A549 (cell line): ENCODE data around the gene SHQ1. TPM values are rescaled to one million over a fixed set of nuclear protein-coding genes. Genes with fewer than 3 reads are reported as not detected.
A peak's percentile ranks its signal among the peaks of the same experiment; 100 is the strongest.

Source experiments
- ATAC-seq, 2 experiments: fragments of 200-7000 bp in 1 of 2; fragments of >200 bp in 1 of 2; cut with Nextera tagmentation in 1 of 2; cut with Tn5 transposase in 1 of 2; 3 replicates each; pipeline versions ENCODE4 v1.8.0 to v1.9.1; 2018 to 2020; ENCODE audit warnings: mild to moderate bottlenecking in 1 of 2, moderate library complexity in 1 of 2
- CTCF ChIA-PET: fragments of 300-600 bp; sonication (Branson Sonifier 250); formaldehyde crosslinking; extraction: SDS; loops from one replicate; lab custom pipeline; 2021; ENCODE audit warnings: antibody characterized with exemption, inconsistent platforms; lab: Yijun Ruan, JAX
- POLR2A ChIA-PET: fragments of 350-600 bp; formaldehyde crosslinking; extraction: SDS; loops from one replicate; lab custom pipeline; 2021; ENCODE audit warnings: antibody characterized with exemption, inconsistent platforms; lab: Yijun Ruan, JAX
- DNase-seq, 2 experiments: peaks; one replicate each; pipeline versions ENCODE4 v3.0.0 to v3.0.0-alpha.2; 2011 to 2016; ENCODE audit warnings: low read depth in 1 of 2, low spot score in 1 of 2
- FAIRE-seq: peaks from 2 replicates; lab custom pipeline; 2011; peaks lifted over from hg19 to GRCh38; lab: Jason Lieb, UNC
- H3K27ac ChIP-seq, 2 experiments: fragments of >200 bp; sonication (Bioruptor Twin); formaldehyde crosslinking; 3 replicates each; pipeline ENCODE4 v1.5.1; 2016 to 2017
- H3K4me1 ChIP-seq: fragments of >200 bp; sonication (Bioruptor Twin); formaldehyde crosslinking; 3 replicates; pipeline ENCODE4 v1.6.1; 2016
- H3K4me2 ChIP-seq: fragments of >200 bp; sonication (Bioruptor Twin); formaldehyde crosslinking; 3 replicates; pipeline ENCODE4 v1.6.1; 2016
- H3K4me3 ChIP-seq: fragments of >200 bp; sonication (Bioruptor Twin); formaldehyde crosslinking; 3 replicates; pipeline ENCODE4 v1.5.1; 2016
- H3K9me3 ChIP-seq: fragments of >200 bp; sonication (Bioruptor Twin); formaldehyde crosslinking; 3 replicates; pipeline ENCODE4 v1.6.1; 2016
- BHLHE40 ChIP-seq: IDR thresholded peaks from 2 replicates; pipeline ENCODE4 v1.6.1; 2012; ENCODE audit warnings: low read depth, low read length, inconsistent platforms
- CEBPB ChIP-seq, 2 experiments: fragments of >200 bp in 1 of 2; sonication (Bioruptor Twin) in 1 of 2; formaldehyde crosslinking in 1 of 2; IDR thresholded peaks; 2 replicates each; pipeline ENCODE4 v1.6.1; 2012 to 2016
- EHF ChIP-seq: fragments of 250-450 bp; sonication (Bioruptor Pico); IDR thresholded peaks from 2 replicates; pipeline ENCODE4 v1.5.0; 2020; ENCODE audit warnings: mild to moderate bottlenecking
- ESRRA ChIP-seq: fragments of 150-350 bp; IDR thresholded peaks from 2 replicates; pipeline ENCODE4 v1.6.1; 2014; ENCODE audit warnings: mild to moderate bottlenecking, low read length, borderline replicate concordance
- FOSL2 ChIP-seq, 2 experiments: fragments of 450-650 bp in 1 of 2; fragments of >200 bp in 1 of 2; sonication (Bioruptor Twin) in 1 of 2; formaldehyde crosslinking; IDR thresholded peaks; 2 replicates each; pipeline versions ENCODE4 v1.5.0 to v1.6.1; 2016 to 2020; ENCODE audit warnings: mild to moderate bottlenecking in 1 of 2, moderate library complexity in 1 of 2
- FOXS1 ChIP-seq: fragments of 250-450 bp; sonication (Bioruptor Pico); IDR thresholded peaks from 2 replicates; pipeline ENCODE4 v1.5.0; 2020; ENCODE audit warnings: mild to moderate bottlenecking, moderate library complexity
- GATA3 ChIP-seq: IDR thresholded peaks from 2 replicates; pipeline ENCODE4 v1.6.1; 2012; ENCODE audit warnings: borderline replicate concordance
- HDAC2 ChIP-seq: fragments of 200-600 bp; sonication (generic); IDR thresholded peaks from 2 replicates; pipeline ENCODE4 v1.6.1; 2016
- HOXA7 ChIP-seq: fragments of 250-450 bp; sonication (Bioruptor Pico); IDR thresholded peaks from 2 replicates; pipeline ENCODE4 v1.5.0; 2020; ENCODE audit warnings: mild to moderate bottlenecking, moderate library complexity
- JUNB ChIP-seq: fragments of >200 bp; sonication (Bioruptor Twin); formaldehyde crosslinking; IDR thresholded peaks from 2 replicates; pipeline ENCODE4 v1.6.1; 2016
- MAFK ChIP-seq: fragments of 450-650 bp; IDR thresholded peaks from 2 replicates; pipeline ENCODE4 v1.6.1; 2014; ENCODE audit not compliant: partially characterized antibody
- MYC ChIP-seq: IDR thresholded peaks from 2 replicates; pipeline ENCODE4 v1.6.1; 2012; ENCODE audit warnings: mild to moderate bottlenecking, inconsistent platforms, low read length, improper control_type of control experiment, borderline replicate concordance
- NR3C1 ChIP-seq: fragments of >200 bp; sonication (Bioruptor Twin); formaldehyde crosslinking; IDR thresholded peaks from 3 replicates; pipeline ENCODE4 v1.6.1; 2017
- PHF8 ChIP-seq: fragments of 200-600 bp; sonication (generic); IDR thresholded peaks from 2 replicates; pipeline ENCODE4 v1.6.1; 2016; ENCODE audit warnings: low read depth, mild to moderate bottlenecking, antibody characterized with exemption, moderate library complexity, borderline replicate concordance
- POLR2A ChIP-seq: IDR thresholded peaks from 2 replicates; pipeline ENCODE4 v1.6.1; 2012; ENCODE audit warnings: mild to moderate bottlenecking, low read length
- POLR2AphosphoS2 ChIP-seq: conservative IDR thresholded peaks from 2 replicates; pipeline ENCODE4 v1.6.1; 2012; ENCODE audit warnings: low read length, improper control_type of control experiment, inconsistent platforms
- RARB ChIP-seq: fragments of 250-450 bp; sonication (Bioruptor Pico); IDR thresholded peaks from 2 replicates; pipeline ENCODE4 v1.8.0; 2021; ENCODE audit warnings: mild to moderate bottlenecking, moderate library complexity
- RCOR1 ChIP-seq: fragments of 150-350 bp; IDR thresholded peaks from 2 replicates; pipeline ENCODE4 v1.6.1; 2014; ENCODE audit warnings: antibody characterized with exemption, low read length, low read depth
- RNF2 ChIP-seq: fragments of 200-600 bp; sonication (generic); IDR thresholded peaks from 2 replicates; pipeline ENCODE4 v1.6.1; 2016; ENCODE audit warnings: low read depth, mild to moderate bottlenecking, antibody characterized with exemption, moderate library complexity, borderline replicate concordance
- SMC3 ChIP-seq: fragments of >200 bp; sonication (Bioruptor Twin); formaldehyde crosslinking; IDR thresholded peaks from 3 replicates; pipeline ENCODE4 v1.6.1; 2018; ENCODE audit warnings: inconsistent platforms
- SREBF2 ChIP-seq: fragments of 450-650 bp; IDR thresholded peaks from 2 replicates; pipeline ENCODE4 v1.6.1; 2014; ENCODE audit warnings: mild to moderate bottlenecking, moderate library complexity
- TFCP2L1 ChIP-seq: fragments of 250-450 bp; sonication (Bioruptor Pico); IDR thresholded peaks from 2 replicates; pipeline ENCODE4 v1.5.0; 2021; ENCODE audit warnings: mild to moderate bottlenecking
- ZC3H11A ChIP-seq: fragments of 450-650 bp; IDR thresholded peaks from 2 replicates; pipeline ENCODE4 v1.6.1; 2014; ENCODE audit warnings: antibody characterized with exemption, mild to moderate bottlenecking
- ZSCAN20 ChIP-seq: fragments of 250-450 bp; sonication (Bioruptor Pico); IDR thresholded peaks from 2 replicates; pipeline ENCODE4 v1.8.0; 2022; ENCODE audit warnings: mild to moderate bottlenecking, moderate library complexity
- WGBS: methylation state at CpG from one replicate; pipeline ENCODE4 v1.1.6; 2017; ENCODE audit errors: missing lambda C conversion rate; 5-methylcytosine and 5-hydroxymethylcytosine counted together
- polyA plus RNA-seq, 4 experiments: library from polyadenylated mRNA; depleted of rRNA in 3 of 4; stranded (reverse); fragments of >200 nt; fragmentation: RNase III in 1 of 4; extraction: RNeasy Plus Mini Kit Qiagen cat#74134 plus additional on column Dnase treatment in 1 of 4; gene quantifications; 2 replicates in 3 of 4; 3 replicates in 1 of 4; pipeline ENCODE4 v1.2.3, GENCODE V29; 2011 to 2017
- TF ChIP-seq, protein P1 (sequence below): fragments of 200-600 bp; sonication (generic); IDR thresholded peaks from 2 replicates; pipeline ENCODE4 v1.6.1; 2016; ENCODE audit warnings: antibody characterized with exemption, mild to moderate bottlenecking, moderate library complexity
- TF ChIP-seq, protein P2 (sequence below): fragments of >200 bp; sonication (Bioruptor Twin); formaldehyde crosslinking; IDR thresholded peaks from 2 replicates; pipeline ENCODE4 v1.6.1; 2016

SHQ1 gene
- polyA plus RNA-seq, 2 of the 4 experiments (the other 2 are of a cell fraction): 18.0 to 22.2 TPM

DNA sequence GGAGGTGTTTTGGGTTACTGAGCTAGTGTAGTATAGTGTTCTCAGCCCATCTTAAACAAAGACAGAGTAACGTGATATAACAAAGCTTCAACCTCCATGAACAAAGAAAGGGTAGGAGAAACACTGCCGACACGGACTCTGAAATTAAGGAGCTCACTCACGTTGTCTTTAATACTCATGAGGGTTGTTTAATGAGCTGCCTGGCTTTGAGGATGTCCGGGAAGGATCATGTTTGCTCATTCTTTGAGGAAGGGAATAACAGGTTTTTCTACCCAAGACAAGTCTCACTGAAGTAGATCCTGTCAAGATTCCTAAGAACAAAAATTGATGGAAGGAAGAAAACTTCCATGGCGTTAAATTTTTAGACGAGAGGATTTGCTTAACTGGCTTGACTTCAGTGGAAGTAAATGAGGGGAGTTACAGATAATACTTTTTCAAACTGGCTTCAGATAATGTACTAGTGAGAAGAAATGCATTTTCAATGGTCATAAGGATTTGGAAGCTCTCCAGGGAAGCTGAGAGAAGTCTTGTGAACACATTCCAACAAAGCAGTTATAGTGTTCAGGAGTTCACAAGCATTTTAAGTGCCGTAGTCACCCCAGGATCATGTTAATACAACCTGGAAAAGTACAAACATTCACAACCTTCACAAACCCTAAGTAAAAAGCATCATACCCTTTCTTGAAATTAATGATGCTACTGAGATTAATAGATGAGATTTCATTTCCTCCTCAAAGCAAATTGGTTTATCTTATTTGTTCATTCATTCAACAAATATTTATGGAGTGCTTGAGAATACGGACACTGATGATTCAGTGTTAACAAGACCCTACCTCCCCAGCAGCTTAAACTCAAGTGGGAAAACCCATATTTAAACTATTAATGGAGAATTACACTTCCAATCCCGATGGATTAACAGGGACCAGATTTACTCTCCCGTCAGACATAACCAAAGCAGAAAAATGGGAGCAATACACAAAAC lies 101.5 kb downstream of the SHQ1 start:
- H3K4me2 ChIP-seq: no peak overlapping the region
- no peak overlapping the region for H3K27ac ChIP-seq
- peaks cover 3% of the 10 kb centered on the region; the same call in 1 of the 3 replicates for H3K4me1 ChIP-seq
- H3K9me3 ChIP-seq: no peaks in the 10 kb centered on the region
- FAIRE-seq (peak; percentile 7), DNase-seq (no peak), ATAC-seq (no peak)
- CTCF ChIA-PET: no interaction called here
- POLR2A ChIA-PET: no interaction called here
- H3K4me3 ChIP-seq: no peak overlapping the region
- 73% methylated on average over 11 of the region's 11 CpGs for WGBS
- no peak for TF ChIP-seq MYC
- TF ChIP-seq EHF: no peak
- no peak for TF ChIP-seq FOXS1
- TF ChIP-seq TFCP2L1 (CRISPR knock-in tag): no peak

DNA sequence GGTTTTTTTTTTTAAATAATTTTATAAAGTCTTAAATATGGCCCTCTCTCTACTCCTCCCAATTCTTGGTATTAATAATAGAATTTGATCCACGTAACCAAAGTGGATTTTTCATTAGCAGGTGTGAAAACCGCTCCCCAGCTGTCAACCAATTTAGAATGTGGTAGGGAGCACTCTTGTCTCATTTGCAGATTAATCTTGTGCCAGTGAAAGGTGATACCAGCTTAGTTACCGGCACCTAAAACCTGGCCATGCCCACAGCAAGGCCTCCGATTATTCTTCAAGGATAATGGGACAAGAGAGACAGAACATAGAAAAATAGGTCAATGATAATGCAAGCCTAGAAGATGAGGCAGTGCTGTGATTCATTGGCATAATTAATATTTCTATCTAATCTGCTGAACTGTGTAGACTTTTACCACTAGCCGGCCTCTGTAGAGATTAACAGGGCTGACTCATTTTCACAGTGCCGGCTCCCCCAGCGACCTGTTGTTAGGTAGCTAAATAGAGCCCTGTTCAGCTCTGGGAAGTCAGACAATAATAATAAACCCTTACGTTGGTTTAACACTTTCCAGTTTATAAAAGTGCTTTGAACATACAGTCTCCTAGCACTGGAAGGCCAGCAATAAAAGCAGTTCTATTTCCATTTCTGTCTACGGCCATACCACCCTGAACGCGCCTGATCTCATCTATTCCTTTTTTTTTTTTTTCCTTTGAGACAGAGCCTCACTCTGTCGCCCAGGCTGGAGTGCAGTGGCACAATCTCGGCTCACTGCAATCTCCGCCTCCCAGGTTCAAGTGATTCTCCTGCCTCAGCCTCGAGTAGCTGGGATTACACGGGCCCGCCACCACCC lies 102.9 kb downstream of the SHQ1 start:
- TF ChIP-seq RCOR1 (no peak), SREBF2 (no peak), HOXA7 (CRISPR knock-in tag) (no peak), FOSL2 (IDR thresholded peaks at IDR 0.05) (no peak), FOSL2 (CRISPR knock-in tag; IDR thresholded peaks at IDR 0.05) (no peak), PHF8 (no peak), JUNB (no peak), SMC3 (no peak)
- TF ChIP-seq, protein P1, sequence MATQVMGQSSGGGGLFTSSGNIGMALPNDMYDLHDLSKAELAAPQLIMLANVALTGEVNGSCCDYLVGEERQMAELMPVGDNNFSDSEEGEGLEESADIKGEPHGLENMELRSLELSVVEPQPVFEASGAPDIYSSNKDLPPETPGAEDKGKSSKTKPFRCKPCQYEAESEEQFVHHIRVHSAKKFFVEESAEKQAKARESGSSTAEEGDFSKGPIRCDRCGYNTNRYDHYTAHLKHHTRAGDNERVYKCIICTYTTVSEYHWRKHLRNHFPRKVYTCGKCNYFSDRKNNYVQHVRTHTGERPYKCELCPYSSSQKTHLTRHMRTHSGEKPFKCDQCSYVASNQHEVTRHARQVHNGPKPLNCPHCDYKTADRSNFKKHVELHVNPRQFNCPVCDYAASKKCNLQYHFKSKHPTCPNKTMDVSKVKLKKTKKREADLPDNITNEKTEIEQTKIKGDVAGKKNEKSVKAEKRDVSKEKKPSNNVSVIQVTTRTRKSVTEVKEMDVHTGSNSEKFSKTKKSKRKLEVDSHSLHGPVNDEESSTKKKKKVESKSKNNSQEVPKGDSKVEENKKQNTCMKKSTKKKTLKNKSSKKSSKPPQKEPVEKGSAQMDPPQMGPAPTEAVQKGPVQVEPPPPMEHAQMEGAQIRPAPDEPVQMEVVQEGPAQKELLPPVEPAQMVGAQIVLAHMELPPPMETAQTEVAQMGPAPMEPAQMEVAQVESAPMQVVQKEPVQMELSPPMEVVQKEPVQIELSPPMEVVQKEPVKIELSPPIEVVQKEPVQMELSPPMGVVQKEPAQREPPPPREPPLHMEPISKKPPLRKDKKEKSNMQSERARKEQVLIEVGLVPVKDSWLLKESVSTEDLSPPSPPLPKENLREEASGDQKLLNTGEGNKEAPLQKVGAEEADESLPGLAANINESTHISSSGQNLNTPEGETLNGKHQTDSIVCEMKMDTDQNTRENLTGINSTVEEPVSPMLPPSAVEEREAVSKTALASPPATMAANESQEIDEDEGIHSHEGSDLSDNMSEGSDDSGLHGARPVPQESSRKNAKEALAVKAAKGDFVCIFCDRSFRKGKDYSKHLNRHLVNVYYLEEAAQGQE: no peak
- WGBS: 87% methylated on average over 14 of the region's 17 CpGs
- POLR2A ChIA-PET: no interaction called here
- FAIRE-seq: no peak
- Histone ChIP-seq H3K4me3 (no peak overlapping the region), H3K27ac (no peak overlapping the region), H3K4me1 (peaks cover 3% of the 10 kb centered on the region; the same call in 1 of the 3 replicates), H3K9me3 (no peaks in the 10 kb centered on the region), H3K4me2 (no peak overlapping the region)
- ATAC-seq: no peak
- CTCF ChIA-PET: interaction anchor here (0.6 kb wide), 1 partner anchor 60 kb away, joined by 3 read pairs; no protein-coding TSS in a partner anchor
- DNase-seq: no peak

DNA sequence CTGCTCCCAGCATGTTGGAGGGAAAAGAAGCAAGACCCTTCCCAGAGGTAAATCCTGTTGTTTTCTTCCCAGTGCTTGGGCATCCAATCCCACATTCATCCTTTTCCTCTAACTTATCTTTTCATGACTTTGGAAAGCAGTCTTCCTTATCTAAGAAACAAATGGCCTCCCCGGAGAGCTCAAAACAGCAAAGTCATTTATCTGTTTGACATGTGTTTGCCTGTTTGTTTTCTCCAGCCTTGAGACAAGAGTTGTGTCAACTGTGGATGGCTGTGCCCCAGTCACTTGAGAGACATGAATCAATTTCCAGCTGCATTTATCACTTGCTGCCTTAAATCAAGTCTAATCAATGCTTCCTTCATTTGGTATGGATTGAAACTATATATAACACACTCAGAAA lies 103.9 kb downstream of the SHQ1 start:
- WGBS: 68% methylated on average over 1 of the region's 1 CpG
- no peaks in the 10 kb centered on the region for H3K9me3 ChIP-seq
- H3K27ac ChIP-seq: no peak overlapping the region
- H3K4me3 ChIP-seq: no peak overlapping the region
- ChIA-PET POLR2A (interaction anchor here (0.6 kb wide), 1 partner anchor 16 kb away, joined by 4 read pairs; no protein-coding TSS in a partner anchor), CTCF (interaction anchor here (0.6 to 0.9 kb wide), 4 partner anchors 18 to 598 kb away, joined by 3 to 6 read pairs (median 3); no protein-coding TSS in a partner anchor)
- no peak overlapping the region for H3K4me2 ChIP-seq
- no peak for DNase-seq
- TF ChIP-seq POLR2AphosphoS2 (no peak), ESRRA (no peak), RNF2 (no peak), ZC3H11A (no peak), ZSCAN20 (CRISPR knock-in tag) (no peak), FOXS1 (no peak), RARB (CRISPR knock-in tag) (no peak), NR3C1 (no peak), MAFK (no peak), BHLHE40 (no peak), HDAC2 (no peak), POLR2A (no peak), CEBPB (IDR thresholded peaks at IDR 0.05) (no peak), GATA3 (no peak), PHF8 (no peak), MYC (no peak)
- TF ChIP-seq, protein P2, sequence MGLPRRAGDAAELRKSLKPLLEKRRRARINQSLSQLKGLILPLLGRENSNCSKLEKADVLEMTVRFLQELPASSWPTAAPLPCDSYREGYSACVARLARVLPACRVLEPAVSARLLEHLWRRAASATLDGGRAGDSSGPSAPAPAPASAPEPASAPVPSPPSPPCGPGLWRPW: no peak
- TF ChIP-seq, all 56 proteins: peak for 0
- H3K4me1 ChIP-seq: peaks cover 9% of the 10 kb centered on the region; the same call in 1 of the 3 replicates
- FAIRE-seq: no peak
- no peak for ATAC-seq
